Measurements from ENCODE around the gene SCN2A. TPM values are rescaled to one million over a fixed set of nuclear protein-coding genes. Genes with fewer than 3 reads are reported as not detected.

Gene SCN2A
- total RNA-seq (not detected), total RNA-seq (0 to 0.35 (median 0.06) reads per million in 172 experiments)
- 0.01 TPM for polyA plus RNA-seq (2013, experiment 1 of 2)
- polyA plus RNA-seq (2013, experiment 2 of 2) = under 0.01 TPM

DNA sequence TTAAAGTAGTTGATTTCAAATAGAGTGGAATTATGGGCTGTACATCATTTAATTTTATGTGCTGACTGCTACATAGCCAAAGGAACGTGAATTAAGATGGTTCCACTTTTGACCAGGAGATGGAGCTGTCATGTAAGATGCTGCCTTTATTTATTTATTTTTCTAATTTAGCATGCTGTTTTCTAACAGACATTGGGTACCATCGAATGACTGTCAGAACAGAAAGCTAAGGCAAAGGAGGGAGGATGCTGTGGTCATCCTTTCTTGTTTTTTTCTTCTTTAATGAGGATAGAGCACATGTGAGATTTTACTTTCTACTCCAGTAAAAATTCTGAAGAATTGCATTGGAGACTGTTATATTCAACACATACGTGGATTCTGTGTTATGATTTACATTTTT, at the start of gene SCN2A:
TSS of gene SCN2A (plus strand) at position 185 of the 400 bp plus-strand sequence. CDS start 56,410 bp downstream, outside the sequence.
- POLR2A ChIA-PET = no interaction called here

GRCh38 chr2:165191096-165191728, 48.0 kb upstream of the SCN2A start:
- intact Hi-C loops (cut with DNase I, micrococcal nuclease) = no loop called here
- CTCF ChIA-PET = interaction anchor here (0.7 kb wide), 1 partner anchor 943 kb away, joined by 3 read pairs; no protein-coding TSS in a partner anchor
- no peak overlapping the region for H3K27ac Mint-ChIP-seq

More for the DNA sequence above, at the start of gene SCN2A:
- H3K36me3 Mint-ChIP-seq (ENCODE audit: low read depth) = no peaks in the 10 kb centered on the region
- CTCF ChIA-PET = no interaction called here
- ATAC-seq (ENCODE audit: poor library complexity) = no peak
- Histone ChIP-seq H3K4me1 (ENCODE audit: insufficient read depth, low read length) (no peaks in the 10 kb centered on the region), H3K9me3 (ENCODE audit: control insufficient read depth in 1 of 2, insufficient read depth in 1 of 2, low read length in 2 of 2) (no peaks in the 10 kb centered on the region), H3K27ac (ENCODE audit: low read depth in 1 of 2, low read length in 2 of 2) (no peak within 1 kb of the TSS), H3K36me3 (ENCODE audit: insufficient read depth, low read length) (no peaks in the 10 kb centered on the region), H3K4me3 (ENCODE audit: low read length) (no peak within 1 kb of the TSS), H3K27me3 (ENCODE audit: control insufficient read depth in 1 of 2, insufficient read depth in 2 of 2, low read length in 2 of 2) (no peaks in the 10 kb centered on the region)
- peaks cover 3% of the 10 kb centered on the region for H3K9me3 Mint-ChIP-seq
- no peak within 1 kb of the TSS for H3K27ac Mint-ChIP-seq
- no peak within 1 kb of the TSS for H3K4me3 Mint-ChIP-seq
- intact Hi-C loops (cut with DNase I, micrococcal nuclease) = loop anchor here in 1 of 2 experiments (5.0 kb wide), 1 partner anchor 633 kb away; no protein-coding TSS in a partner anchor
- peak in 3 of 14 experiments; percentile 7 to 34 (median 20) for DNase-seq
- TF ChIP-seq, protein P1, sequence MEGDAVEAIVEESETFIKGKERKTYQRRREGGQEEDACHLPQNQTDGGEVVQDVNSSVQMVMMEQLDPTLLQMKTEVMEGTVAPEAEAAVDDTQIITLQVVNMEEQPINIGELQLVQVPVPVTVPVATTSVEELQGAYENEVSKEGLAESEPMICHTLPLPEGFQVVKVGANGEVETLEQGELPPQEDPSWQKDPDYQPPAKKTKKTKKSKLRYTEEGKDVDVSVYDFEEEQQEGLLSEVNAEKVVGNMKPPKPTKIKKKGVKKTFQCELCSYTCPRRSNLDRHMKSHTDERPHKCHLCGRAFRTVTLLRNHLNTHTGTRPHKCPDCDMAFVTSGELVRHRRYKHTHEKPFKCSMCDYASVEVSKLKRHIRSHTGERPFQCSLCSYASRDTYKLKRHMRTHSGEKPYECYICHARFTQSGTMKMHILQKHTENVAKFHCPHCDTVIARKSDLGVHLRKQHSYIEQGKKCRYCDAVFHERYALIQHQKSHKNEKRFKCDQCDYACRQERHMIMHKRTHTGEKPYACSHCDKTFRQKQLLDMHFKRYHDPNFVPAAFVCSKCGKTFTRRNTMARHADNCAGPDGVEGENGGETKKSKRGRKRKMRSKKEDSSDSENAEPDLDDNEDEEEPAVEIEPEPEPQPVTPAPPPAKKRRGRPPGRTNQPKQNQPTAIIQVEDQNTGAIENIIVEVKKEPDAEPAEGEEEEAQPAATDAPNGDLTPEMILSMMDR (IDR thresholded peaks at IDR 0.05) = peak; percentile 34
- no peaks in the 10 kb centered on the region for H3K4me1 Mint-ChIP-seq (ENCODE audit: low read depth)
- H3K27me3 Mint-ChIP-seq = peaks cover 8% of the 10 kb centered on the region

GRCh38 chr2:165192729-165193128, 46.5 kb upstream of the SCN2A start:
- H3K27ac Mint-ChIP-seq = no peak overlapping the region
- H3K9me3 Mint-ChIP-seq = no peaks in the 10 kb centered on the region
- ChIA-PET CTCF (no interaction called here), POLR2A (no interaction called here)
- no peaks in the 10 kb centered on the region for H3K9me3 ChIP-seq (ENCODE audit: control insufficient read depth in 1 of 2, insufficient read depth in 1 of 2, low read length in 2 of 2)
- TF ChIP-seq, protein P1 (IDR thresholded peaks at IDR 0.05) = no peak
- no peaks in the 10 kb centered on the region for H3K27me3 Mint-ChIP-seq
- no peaks in the 10 kb centered on the region for H3K4me1 Mint-ChIP-seq (ENCODE audit: low read depth)
- no peaks in the 10 kb centered on the region for H3K27me3 ChIP-seq (ENCODE audit: control insufficient read depth in 1 of 2, insufficient read depth in 2 of 2, low read length in 2 of 2)
- no peaks in the 10 kb centered on the region for H3K36me3 Mint-ChIP-seq (ENCODE audit: low read depth)
- DNase-seq (no peak), ATAC-seq (ENCODE audit: poor library complexity) (no peak)
- H3K4me3 ChIP-seq (ENCODE audit: low read length) = no peak overlapping the region
- intact Hi-C loops (cut with DNase I, micrococcal nuclease) = no loop called here
- no peak overlapping the region for H3K4me3 Mint-ChIP-seq
- no peaks in the 10 kb centered on the region for H3K4me1 ChIP-seq (ENCODE audit: insufficient read depth, low read length)
- H3K36me3 ChIP-seq (ENCODE audit: insufficient read depth, low read length) = no peaks in the 10 kb centered on the region
- no peak overlapping the region for H3K27ac ChIP-seq (ENCODE audit: low read depth in 1 of 2, low read length in 2 of 2)

More at GRCh38 chr2:165191096-165191728, 48.0 kb upstream of the SCN2A start:
- Mint-ChIP-seq H3K36me3 (ENCODE audit: low read depth) (no peaks in the 10 kb centered on the region), H3K4me3 (no peak overlapping the region), H3K4me1 (ENCODE audit: low read depth) (no peaks in the 10 kb centered on the region), H3K9me3 (no peaks in the 10 kb centered on the region), H3K27me3 (no peaks in the 10 kb centered on the region)
- Histone ChIP-seq H3K36me3 (ENCODE audit: insufficient read depth, low read length) (no peaks in the 10 kb centered on the region), H3K27ac (ENCODE audit: low read depth in 1 of 2, low read length in 2 of 2) (no peak overlapping the region), H3K4me3 (ENCODE audit: low read length) (no peak overlapping the region), H3K4me1 (ENCODE audit: insufficient read depth, low read length) (no peaks in the 10 kb centered on the region), H3K9me3 (ENCODE audit: control insufficient read depth in 1 of 2, insufficient read depth in 1 of 2, low read length in 2 of 2) (no peaks in the 10 kb centered on the region), H3K27me3 (ENCODE audit: control insufficient read depth in 1 of 2, insufficient read depth in 2 of 2, low read length in 2 of 2) (no peaks in the 10 kb centered on the region)
- ATAC-seq (ENCODE audit: poor library complexity) (no peak), DNase-seq (no peak)
- TF ChIP-seq, protein P1 (IDR thresholded peaks at IDR 0.05) = no peak
- POLR2A ChIA-PET = no interaction called here

Data from CD4-positive, alpha-beta T cell (primary cell).